Suprapubic skin (tissue), 4 donors: Measurements from ENCODE around the gene ESR2.

Experiments used
- POLR2A ChIP-seq, 2 donors: fragments of 450-650 bp; IDR thresholded peaks; one replicate each; pipeline ENCODE4 v1.6.1; 2017; ENCODE audit warnings: antibody characterized with exemption in 2 of 2, mild to moderate bottlenecking in 2 of 2, moderate library complexity in 2 of 2
- POLR2AphosphoS5 ChIP-seq, 3 donors: sonication (generic); formaldehyde crosslinking; IDR thresholded peaks; one replicate each; pipeline ENCODE4 v1.6.1; 2017; ENCODE audit warnings: antibody characterized with exemption in 3 of 3
- TF ChIP-seq, protein P1 (sequence below), 2 donors: fragments of 200-600 bp in 1 of 2; fragments of 450-650 bp in 1 of 2; sonication (generic) in 1 of 2; IDR thresholded peaks; one replicate each; pipeline ENCODE4 v1.5.1; 2016 to 2019; ENCODE audit warnings: antibody characterized with exemption in 2 of 2, mild to moderate bottlenecking in 1 of 2, moderate library complexity in 1 of 2

- TF ChIP-seq, protein P1, sequence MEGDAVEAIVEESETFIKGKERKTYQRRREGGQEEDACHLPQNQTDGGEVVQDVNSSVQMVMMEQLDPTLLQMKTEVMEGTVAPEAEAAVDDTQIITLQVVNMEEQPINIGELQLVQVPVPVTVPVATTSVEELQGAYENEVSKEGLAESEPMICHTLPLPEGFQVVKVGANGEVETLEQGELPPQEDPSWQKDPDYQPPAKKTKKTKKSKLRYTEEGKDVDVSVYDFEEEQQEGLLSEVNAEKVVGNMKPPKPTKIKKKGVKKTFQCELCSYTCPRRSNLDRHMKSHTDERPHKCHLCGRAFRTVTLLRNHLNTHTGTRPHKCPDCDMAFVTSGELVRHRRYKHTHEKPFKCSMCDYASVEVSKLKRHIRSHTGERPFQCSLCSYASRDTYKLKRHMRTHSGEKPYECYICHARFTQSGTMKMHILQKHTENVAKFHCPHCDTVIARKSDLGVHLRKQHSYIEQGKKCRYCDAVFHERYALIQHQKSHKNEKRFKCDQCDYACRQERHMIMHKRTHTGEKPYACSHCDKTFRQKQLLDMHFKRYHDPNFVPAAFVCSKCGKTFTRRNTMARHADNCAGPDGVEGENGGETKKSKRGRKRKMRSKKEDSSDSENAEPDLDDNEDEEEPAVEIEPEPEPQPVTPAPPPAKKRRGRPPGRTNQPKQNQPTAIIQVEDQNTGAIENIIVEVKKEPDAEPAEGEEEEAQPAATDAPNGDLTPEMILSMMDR (IDR thresholded peaks at IDR 0.05), result no peak
- TF ChIP-seq POLR2AphosphoS5 (IDR thresholded peaks at IDR 0.05) (no peak), POLR2A (IDR thresholded peaks at IDR 0.05) (no peak)
Measured at GRCh38 chr14:64340560-64341196, 46.5 kb upstream of the ESR2 start.
